ENCODE measurements around the gene CHTF18. TPM values are rescaled to one million over a fixed set of nuclear protein-coding genes. Genes with fewer than 3 reads are reported as not detected.

CHTF18 gene
- total RNA-seq, 2 experiments from 2014 or later, result 125 to 146 TPM

GRCh38 chr16:764184-764750, 24.2 kb upstream of the CHTF18 start:
- Histone ChIP-seq H2AFZ (ENCODE audit: low read length) (no peak overlapping the region), H3K36me3 (ENCODE audit: insufficient read depth, low read length) (no peaks in the 10 kb centered on the region), H3K4me1 (ENCODE audit: insufficient read depth, low read length, poor library complexity, severe bottlenecking) (no peaks in the 10 kb centered on the region), H3K9me2 (ENCODE audit: insufficient read depth, low read length) (no peaks in the 10 kb centered on the region), H3K4me2 (ENCODE audit: low read length) (no peak overlapping the region), H3K4me3 (ENCODE audit: low read depth, low read length, poor library complexity, severe bottlenecking) (no peak overlapping the region), H3K27ac (ENCODE audit: low read depth, low read length, poor library complexity, severe bottlenecking) (no peak overlapping the region), H3K79me2 (ENCODE audit: insufficient read depth, low read depth, low read length) (no peaks in the 10 kb centered on the region), H4K20me1 (ENCODE audit: insufficient read depth, low read length) (no peaks in the 10 kb centered on the region), H3K9me3 (ENCODE audit: low read length) (no peaks in the 10 kb centered on the region)
- intact Hi-C loops (cut with micrococcal nuclease; ENCODE audit: unreplicated experiment), result no loop called here
- ChIA-PET CTCF (ENCODE audit: unreplicated experiment) (no interaction called here), POLR2A (no interaction called here)
- DNase-seq (ENCODE audit: low spot score), result no peak
- TF ChIP-seq EZH2phosphoT487 (IDR thresholded peaks at IDR 0.05; ENCODE audit: borderline replicate concordance, low read depth, low read length) (no peak), CTCF (conservative IDR thresholded peaks at IDR 0.05; ENCODE audit: low read length) (no peak)
- no TSS peak for BruUV-seq (replicated peaks)

GRCh38 chr16:764848-765487, 23.5 kb upstream of the CHTF18 start:
- Histone ChIP-seq H3K36me3 (ENCODE audit: insufficient read depth, low read length) (no peaks in the 10 kb centered on the region), H4K20me1 (ENCODE audit: insufficient read depth, low read length) (no peaks in the 10 kb centered on the region), H3K79me2 (ENCODE audit: insufficient read depth, low read depth, low read length) (no peaks in the 10 kb centered on the region), H3K9me2 (ENCODE audit: insufficient read depth, low read length) (no peaks in the 10 kb centered on the region), H3K27ac (ENCODE audit: low read depth, low read length, poor library complexity, severe bottlenecking) (no peak overlapping the region), H3K4me3 (ENCODE audit: low read depth, low read length, poor library complexity, severe bottlenecking) (no peak overlapping the region), H3K4me1 (ENCODE audit: insufficient read depth, low read length, poor library complexity, severe bottlenecking) (no peaks in the 10 kb centered on the region), H3K9me3 (ENCODE audit: low read length) (no peaks in the 10 kb centered on the region), H2AFZ (ENCODE audit: low read length) (no peak overlapping the region), H3K4me2 (ENCODE audit: low read length) (no peak overlapping the region)
- intact Hi-C loops (cut with micrococcal nuclease; ENCODE audit: unreplicated experiment), result no loop called here
- CTCF ChIA-PET (ENCODE audit: unreplicated experiment), result no interaction called here
- no TSS peak for BruUV-seq (replicated peaks)
- DNase-seq (ENCODE audit: low spot score), result no peak
- TF ChIP-seq CTCF (conservative IDR thresholded peaks at IDR 0.05; ENCODE audit: low read length), result no peak
- no peak for TF ChIP-seq EZH2phosphoT487 (IDR thresholded peaks at IDR 0.05; ENCODE audit: borderline replicate concordance, low read depth, low read length)
- POLR2A ChIA-PET, result no interaction called here

- Histone ChIP-seq H3K36me3 (ENCODE audit: insufficient read depth, low read length) (no peaks in the 10 kb centered on the region), H3K4me1 (ENCODE audit: insufficient read depth, low read length, poor library complexity, severe bottlenecking) (no peaks in the 10 kb centered on the region), H3K4me2 (ENCODE audit: low read length) (no peak overlapping the region), H3K9me3 (ENCODE audit: low read length) (no peaks in the 10 kb centered on the region), H2AFZ (ENCODE audit: low read length) (no peak overlapping the region), H3K27ac (ENCODE audit: low read depth, low read length, poor library complexity, severe bottlenecking) (no peak overlapping the region), H4K20me1 (ENCODE audit: insufficient read depth, low read length) (no peaks in the 10 kb centered on the region), H3K9me2 (ENCODE audit: insufficient read depth, low read length) (no peaks in the 10 kb centered on the region), H3K4me3 (ENCODE audit: low read depth, low read length, poor library complexity, severe bottlenecking) (no peak overlapping the region), H3K79me2 (ENCODE audit: insufficient read depth, low read depth, low read length) (no peaks in the 10 kb centered on the region)
- BruUV-seq (replicated peaks), result no TSS peak
- ChIA-PET CTCF (ENCODE audit: unreplicated experiment) (no interaction called here), POLR2A (no interaction called here)
- no peak for DNase-seq (ENCODE audit: low spot score)
- TF ChIP-seq CTCF (conservative IDR thresholded peaks at IDR 0.05; ENCODE audit: low read length) (no peak), EZH2phosphoT487 (IDR thresholded peaks at IDR 0.05; ENCODE audit: borderline replicate concordance, low read depth, low read length) (no peak)
- intact Hi-C loops (cut with micrococcal nuclease; ENCODE audit: unreplicated experiment), result no loop called here
Observed at GRCh38 chr16:765488-765865, 22.9 kb upstream of the CHTF18 start.

All from OCI-LY7 (cell line).